ENCODE data around the gene LRRC3. TPM values are rescaled to one million over a fixed set of nuclear protein-coding genes. Genes with fewer than 3 reads are reported as not detected.

The LRRC3 gene
- total and polyA plus RNA-seq, 2 of the 4 experiments (the other 2 are of a cell fraction) = under 0.01 to 0.38 TPM

DNA sequence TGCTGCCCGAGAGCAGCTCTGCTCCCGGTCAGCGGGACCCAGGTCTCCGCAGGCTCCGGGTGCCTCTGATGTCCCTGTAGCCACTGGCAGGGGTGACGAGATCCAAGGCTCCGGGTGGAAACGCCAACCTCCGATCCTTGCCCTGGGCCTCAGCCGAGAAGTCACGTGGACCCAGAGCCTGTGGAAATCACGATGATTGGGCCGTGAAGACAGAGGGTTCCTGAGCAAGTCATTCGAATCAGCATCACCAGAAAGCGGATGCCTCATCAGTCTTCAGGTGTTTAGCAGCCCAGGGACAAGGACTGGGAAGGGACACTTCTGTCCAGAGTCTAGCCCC, 12.5 kb downstream of the LRRC3 start:
- H4K5ac ChIP-seq (ENCODE audit: low read depth, low read length) = no peak overlapping the region
- ChIA-PET POLR2A (ENCODE audit: unreplicated experiment) (no interaction called here), CTCF (no interaction called here)
- H3K23ac ChIP-seq (ENCODE audit: low read depth, low read length) = no peak overlapping the region
- no peak overlapping the region for H3K27ac ChIP-seq (ENCODE audit: insufficient read depth, low read length)
- dilution Hi-C loops (cut with HindIII; ENCODE audit: low sequenced_read_pairs, unreplicated experiment) (no loop called here), in situ Hi-C loops (cut with MboI; ENCODE audit: low sequenced_read_pairs) (no loop called here), intact Hi-C loops (cut with micrococcal nuclease) (no loop called here)
- no peak overlapping the region for H2BK120ac ChIP-seq (ENCODE audit: low read depth, low read length)
- H4K8ac ChIP-seq (ENCODE audit: low read depth in 2 of 2, low read length in 2 of 2) = no peak overlapping the region
- H3K4me2 ChIP-seq (ENCODE audit: low read depth, low read length) = no peak overlapping the region
- peaks cover 2% of the 10 kb centered on the region; the same call in 1 of the 2 replicates for H3K9me3 ChIP-seq (ENCODE audit: control insufficient read depth, insufficient read depth, low read length)
- WGBS, 2 experiments (ENCODE audit: extremely low coverage in 2 of 2, insufficient read length in 1 of 2) = 81% methylated on average over 14 of the region's 15 CpGs; no CpG with 5 or more reads in 1 of the 2 experiments
- H4K20me1 ChIP-seq (ENCODE audit: insufficient read depth, low read length) = no peaks in the 10 kb centered on the region
- H3K27me3 ChIP-seq (ENCODE audit: control insufficient read depth, insufficient read depth, low read length) = no peaks in the 10 kb centered on the region
- H2AK9ac ChIP-seq (replicated peaks; ENCODE audit: low read depth, low read length, poor library complexity) = no peak overlapping the region
- TF ChIP-seq FOS (IDR thresholded peaks at IDR 0.05; ENCODE audit: low read depth, low read length) (no peak), MAZ (IDR thresholded peaks at IDR 0.05; ENCODE audit: borderline replicate concordance, low read depth, low read length) (no peak), SMC3 (IDR thresholded peaks at IDR 0.05; ENCODE audit: low read depth, low read length) (no peak), RFX5 (IDR thresholded peaks at IDR 0.05; ENCODE audit: low read depth, low read length) (no peak), RAD21 (IDR thresholded peaks at IDR 0.05; ENCODE audit: low read length) (no peak)
- no peaks in the 10 kb centered on the region for H3K79me1 ChIP-seq (ENCODE audit: low read depth in 1 of 2, low read length in 2 of 2)
- H3K18ac ChIP-seq (ENCODE audit: low read depth, low read length) = no peak overlapping the region
- no peak overlapping the region for H2BK15ac ChIP-seq (ENCODE audit: low read depth, low read length)
- ATAC-seq (ENCODE audit: low read depth) (no peak), DNase-seq (no peak)
- H3K9ac ChIP-seq (ENCODE audit: low read depth, low read length) = no peak overlapping the region
- H2BK20ac ChIP-seq (ENCODE audit: low read depth, low read length) = no peak overlapping the region
- H2BK5ac ChIP-seq (ENCODE audit: low read depth, low read length, poor library complexity, severe bottlenecking) = no peak overlapping the region
- no peak overlapping the region for H3K56ac ChIP-seq (ENCODE audit: extremely low read depth, insufficient read depth, low read length)
- H4K91ac ChIP-seq (ENCODE audit: insufficient read depth, low read depth, low read length) = no peak overlapping the region
- BruUV-seq (replicated peaks) = no TSS peak
- no peak overlapping the region for H2AK5ac ChIP-seq (ENCODE audit: low read depth, low read length)
- H3K36me3 ChIP-seq (ENCODE audit: control insufficient read depth, insufficient read depth, low read length) = no peaks in the 10 kb centered on the region
- H3K4me3 ChIP-seq (ENCODE audit: insufficient read depth, low read depth, low read length) = no peak overlapping the region
- H2AFZ ChIP-seq (replicated peaks; ENCODE audit: low read length, poor library complexity) = no peak overlapping the region
- H3K4me1 ChIP-seq (ENCODE audit: control insufficient read depth, insufficient read depth, low read length) = no peaks in the 10 kb centered on the region
- H3K14ac ChIP-seq (replicated peaks; ENCODE audit: low read depth, low read length) = no peak overlapping the region
- no peak overlapping the region for H3K4ac ChIP-seq (ENCODE audit: low read depth, low read length)
- H3K9me1 ChIP-seq (ENCODE audit: insufficient read depth, low read length) = no peaks in the 10 kb centered on the region

Data from IMR-90 (cell line).